Adrenal gland (tissue), 12 donors: ENCODE measurements around the gene DOK6. TPM values are rescaled to one million over a fixed set of nuclear protein-coding genes. Genes with fewer than 3 reads are reported as not detected.

ENCODE experiments used
- DNase-seq, 7 donors: peaks; one replicate each; pipeline ENCODE4 v3.0.0-alpha.2; 2019 to 2020
- H3K27ac ChIP-seq, 5 donors: fragments of 200-600 bp; sonication (generic) in 4 of 5; 1 replicate in 3 of 5; 2 replicates in 2 of 5; pipeline versions ENCODE4 v1.5.1 to v1.8.0; 2016 to 2020; ENCODE audit warnings: mild to moderate bottlenecking in 1 of 5
- H3K27me3 ChIP-seq: fragments of 200-600 bp; 2 replicates; pipeline ENCODE4 v1.8.0; 2021
- H3K36me3 ChIP-seq, 2 donors: fragments of 200-600 bp; replicated peaks in 1 of 2; 1 replicate in 1 of 2; 2 replicates in 1 of 2; pipeline versions ENCODE4 v1.5.1 to v1.8.0; 2018 to 2022
- H3K4me1 ChIP-seq, 2 donors: fragments of 200-600 bp; replicated peaks in 1 of 2; 1 replicate in 1 of 2; 2 replicates in 1 of 2; pipeline versions ENCODE4 v1.5.1 to v1.8.0; 2018 to 2021
- H3K4me3 ChIP-seq, 4 donors: fragments of 200-600 bp; sonication (generic) in 3 of 4; one replicate each; pipeline ENCODE4 v1.5.1; 2016 to 2018
- H3K9me3 ChIP-seq, 3 donors: fragments of 200-600 bp; sonication (generic) in 1 of 3; replicated peaks in 1 of 3; 1 replicate in 2 of 3; 2 replicates in 1 of 3; pipeline versions ENCODE4 v1.5.1 to v1.8.0; 2016 to 2021
- CTCF ChIP-seq, 6 experiments: fragments of 450-650 bp in 4 of 6; fragments of 200-600 bp in 2 of 6; sonication (generic) in 1 of 6; IDR thresholded peaks; 1 replicate in 5 of 6; 2 replicates in 1 of 6; pipeline versions ENCODE4 v1.5.1 to v1.8.0; 2016 to 2021; ENCODE audit warnings: antibody characterized with exemption in 6 of 6, mild to moderate bottlenecking in 2 of 6, moderate library complexity in 1 of 6
- POLR2A ChIP-seq, 2 donors: fragments of 450-650 bp; IDR thresholded peaks; one replicate each; pipeline ENCODE4 v1.6.1; 2017; ENCODE audit warnings: antibody characterized with exemption in 2 of 2, mild to moderate bottlenecking in 2 of 2, moderate library complexity in 1 of 2
- WGBS, 4 donors: extraction: QIAGEN DNeasy Blood & Tissue Kit in 2 of 4; methylation state at CpG; one replicate each; pipeline versions ENCODE4 v1.1.5 to v1.1.7; 2013 to 2017; 5-methylcytosine and 5-hydroxymethylcytosine counted together
- intact Hi-C, 2 donors: fragments of 100-400 bp; cut with DNase I; formaldehyde crosslinking; loops; one replicate each; pipeline versions ENCODE4 v1.14.1 to v1.15.0; 2022 to 2023
- polyA plus RNA-seq, 3 donors: library from polyadenylated mRNA; stranded (reverse); fragments of 200-250 nt in 2 of 3; fragments of 350-450 nt in 1 of 3; fragmentation: Illumina TruSeq in 1 of 3; extraction: RNeasy Lipid Tissue Mini Kit (QIAGEN cat#74804) in 1 of 3; gene quantifications; one replicate each; pipeline ENCODE4 v1.2.3, GENCODE V29; 2013 to 2014
- total RNA-seq, 9 donors: library from RNA; depleted of rRNA in 4 of 9; stranded (reverse); fragments of >200 nt in 4 of 9; fragments of 120-200 nt in 1 of 9; fragmentation: NEBNext Ultra II Directional in 1 of 9; extraction: Animal tissue kit (Norgen Biotek cat#: 25700) in 1 of 9; gene quantifications; one replicate each; pipeline versions ENCODE4 v1.1.0 to v1.2.4, GENCODE V29; 2013 to 2023
- donor health status: healthy with polysubstance abuse.
- donor health status: Bipolar disorder and iron deficiency.
- donor health status: DM: yes; HTN: yes; CAD: no.
- donor health status: DM: no; HTN: no; CAD: no.
- donor health status: DM: no; HTN: no; CAD: no.
- donor health status: DM: yes; HTN: yes; CAD: no.

Gene DOK6
- total and polyA plus RNA-seq, 12 donors, result 0.24 to 4.5 (median 0.76) TPM

- H3K27me3 ChIP-seq, result no peaks in the 10 kb centered on the region
- no peaks in the 10 kb centered on the region for H3K36me3 ChIP-seq
- 79 to 91% (median 88%) methylated on average over 2 of the region's 2 CpGs for WGBS, 4 donors
- TF ChIP-seq POLR2A (IDR thresholded peaks at IDR 0.05), result no peak
- no peak for DNase-seq
- H3K4me1 ChIP-seq, result no peaks in the 10 kb centered on the region
- no peaks in the 10 kb centered on the region for H3K9me3 ChIP-seq
- no peak overlapping the region for H3K27ac ChIP-seq
- intact Hi-C loops, result no loop called here
- H3K4me3 ChIP-seq, result no peak overlapping the region
Observed at GRCh38 chr18:69674966-69675365, 274.3 kb downstream of the DOK6 start.

- Histone ChIP-seq H3K4me3 (no peak overlapping the region), H3K9me3 (no peaks in the 10 kb centered on the region), H3K27me3 (no peaks in the 10 kb centered on the region), H3K36me3 (no peaks in the 10 kb centered on the region), H3K27ac (no peak overlapping the region), H3K4me1 (no peaks in the 10 kb centered on the region)
- WGBS, 4 donors, result 80 to 87% (median 87%) methylated on average over 6 of the region's 6 CpGs
- TF ChIP-seq POLR2A (IDR thresholded peaks at IDR 0.05), result no peak
- no peak for TF ChIP-seq CTCF (IDR thresholded peaks at IDR 0.05)
- intact Hi-C loops, result no loop called here
- no peak for DNase-seq
Observed at GRCh38 chr18:69677595-69677994, 276.9 kb downstream of the DOK6 start.

- Histone ChIP-seq H3K27me3 (no peaks in the 10 kb centered on the region), H3K36me3 (no peaks in the 10 kb centered on the region), H3K27ac (no peak overlapping the region), H3K4me3 (no peak overlapping the region), H3K9me3 (no peaks in the 10 kb centered on the region), H3K4me1 (no peaks in the 10 kb centered on the region)
- DNase-seq, result no peak
- intact Hi-C loops, result no loop called here
- TF ChIP-seq CTCF (IDR thresholded peaks at IDR 0.05) (no peak), POLR2A (IDR thresholded peaks at IDR 0.05) (no peak)
- 52 to 68% (median 63%) methylated on average over 4 of the region's 4 CpGs for WGBS, 4 donors
Observed at GRCh38 chr18:69680123-69680522, 279.4 kb downstream of the DOK6 start.

- 64 to 78% (median 70%) methylated on average over 2 of the region's 2 CpGs for WGBS, 4 donors
- Histone ChIP-seq H3K27ac (no peak overlapping the region), H3K4me3 (no peak overlapping the region), H3K9me3 (no peaks in the 10 kb centered on the region), H3K36me3 (no peaks in the 10 kb centered on the region), H3K4me1 (no peaks in the 10 kb centered on the region), H3K27me3 (no peaks in the 10 kb centered on the region)
- intact Hi-C loops, result no loop called here
- no peak for DNase-seq
- no peak for TF ChIP-seq POLR2A (IDR thresholded peaks at IDR 0.05)
- no peak for TF ChIP-seq CTCF (IDR thresholded peaks at IDR 0.05)
Observed at GRCh38 chr18:69683176-69683575, 282.5 kb downstream of the DOK6 start.

GRCh38 chr18:69684789-69685188, 284.1 kb downstream of the DOK6 start:
- Histone ChIP-seq H3K9me3 (no peaks in the 10 kb centered on the region), H3K36me3 (no peaks in the 10 kb centered on the region), H3K27ac (no peak overlapping the region), H3K4me3 (no peak overlapping the region), H3K27me3 (no peaks in the 10 kb centered on the region), H3K4me1 (no peaks in the 10 kb centered on the region)
- TF ChIP-seq CTCF (IDR thresholded peaks at IDR 0.05), result no peak
- no peak for TF ChIP-seq POLR2A (IDR thresholded peaks at IDR 0.05)
- DNase-seq, result no peak
- intact Hi-C loops, result no loop called here
- WGBS, 4 donors, result 28 to 72% (median 60%) methylated on average over 2 of the region's 2 CpGs
